ENCODE results near the gene DAB2IP.

DNA sequence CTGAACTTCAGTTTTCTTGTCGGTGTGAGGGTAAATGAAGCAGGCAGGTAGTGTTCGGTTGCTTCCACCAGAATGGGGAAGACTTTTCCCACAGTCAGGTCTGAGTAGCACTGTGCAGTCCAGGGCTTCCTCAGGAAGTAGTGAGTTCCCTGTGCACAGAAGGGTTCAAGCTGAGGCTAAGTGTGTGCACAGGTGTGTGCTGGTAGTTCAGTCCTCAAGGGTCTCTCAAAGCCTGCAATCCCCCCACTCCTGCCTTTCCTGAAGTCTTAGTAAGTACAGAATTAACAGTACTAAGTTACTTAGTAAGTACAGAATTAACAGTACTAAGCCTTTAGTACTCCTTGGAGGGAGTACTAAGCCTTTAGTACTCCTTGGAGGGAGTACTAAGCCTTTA is 1.4 kb downstream of the DAB2IP start:
- no peak for TF ChIP-seq EZH2phosphoT487 (IDR thresholded peaks at IDR 0.05; ENCODE audit: borderline replicate concordance, low read length)
- TF ChIP-seq, protein P1, sequence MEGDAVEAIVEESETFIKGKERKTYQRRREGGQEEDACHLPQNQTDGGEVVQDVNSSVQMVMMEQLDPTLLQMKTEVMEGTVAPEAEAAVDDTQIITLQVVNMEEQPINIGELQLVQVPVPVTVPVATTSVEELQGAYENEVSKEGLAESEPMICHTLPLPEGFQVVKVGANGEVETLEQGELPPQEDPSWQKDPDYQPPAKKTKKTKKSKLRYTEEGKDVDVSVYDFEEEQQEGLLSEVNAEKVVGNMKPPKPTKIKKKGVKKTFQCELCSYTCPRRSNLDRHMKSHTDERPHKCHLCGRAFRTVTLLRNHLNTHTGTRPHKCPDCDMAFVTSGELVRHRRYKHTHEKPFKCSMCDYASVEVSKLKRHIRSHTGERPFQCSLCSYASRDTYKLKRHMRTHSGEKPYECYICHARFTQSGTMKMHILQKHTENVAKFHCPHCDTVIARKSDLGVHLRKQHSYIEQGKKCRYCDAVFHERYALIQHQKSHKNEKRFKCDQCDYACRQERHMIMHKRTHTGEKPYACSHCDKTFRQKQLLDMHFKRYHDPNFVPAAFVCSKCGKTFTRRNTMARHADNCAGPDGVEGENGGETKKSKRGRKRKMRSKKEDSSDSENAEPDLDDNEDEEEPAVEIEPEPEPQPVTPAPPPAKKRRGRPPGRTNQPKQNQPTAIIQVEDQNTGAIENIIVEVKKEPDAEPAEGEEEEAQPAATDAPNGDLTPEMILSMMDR (conservative IDR thresholded peaks at IDR 0.05; ENCODE audit: low read depth, low read length) = no peak
- TF ChIP-seq EZH2 (IDR thresholded peaks at IDR 0.05; ENCODE audit: low read length, unreplicated experiment) = no peak

Data from PC-3 (cell line).